Ramos (cell line): Measurements from ENCODE around the gene ZNF618.

ENCODE experiments used
- in situ Hi-C: fragments of 300-500 bp; cut with MboI; formaldehyde crosslinking; loops from one replicate; pipeline ENCODE4 v1.14.3; 2022; ENCODE audit warnings: low sequenced_read_pairs; ENCODE audit not compliant: unreplicated experiment

ZNF618 gene

GRCh38 chr9:114105236-114105635 is 229.1 kb downstream of the ZNF618 start:
- in situ Hi-C loops, result loop anchor here (25.0 kb wide), 1 partner anchor 182 kb away; no protein-coding TSS in a partner anchor
